Mesothelial cell of epicardium (in vitro differentiated cells): ENCODE data around the gene FHIT. TPM values are rescaled to one million over a fixed set of nuclear protein-coding genes. Genes with fewer than 3 reads are reported as not detected.

Source experiments
- DNase-seq, 2 experiments: peaks; one replicate each; pipeline ENCODE4 v3.0.0; 2021; ENCODE audit warnings: low spot score in 2 of 2; ENCODE audit not compliant: unreplicated experiment in 2 of 2
- H3K27ac Mint-ChIP-seq: 2 replicates; pipeline ENCODE4 v1.8.0; 2021; ENCODE audit warnings: mixed read lengths
- H3K27me3 Mint-ChIP-seq: 2 replicates; pipeline ENCODE4 v1.8.0; 2021; ENCODE audit warnings: low read depth, mixed read lengths
- H3K36me3 Mint-ChIP-seq: 2 replicates; pipeline ENCODE4 v1.8.0; 2021; ENCODE audit warnings: mixed read lengths
- H3K4me1 Mint-ChIP-seq: 2 replicates; pipeline ENCODE4 v1.8.0; 2021; ENCODE audit warnings: mixed read lengths
- H3K4me3 Mint-ChIP-seq: 2 replicates; pipeline ENCODE4 v1.8.0; 2021; ENCODE audit warnings: mild to moderate bottlenecking, moderate library complexity, mixed read lengths
- H3K9me3 Mint-ChIP-seq: 2 replicates; pipeline ENCODE4 v1.8.0; 2021; ENCODE audit warnings: mixed read lengths
- CTCF ChIP-seq: fragments of 200-600 bp; sonication (generic); IDR thresholded peaks from one replicate; pipeline ENCODE4 v1.5.0; 2021; ENCODE audit warnings: antibody characterized with exemption; ENCODE audit not compliant: unreplicated experiment
- total RNA-seq: library from RNA; stranded (reverse); gene quantifications from 3 replicates; pipeline ENCODE4 v1.2.1, GENCODE V29; 2021

FHIT gene
- total RNA-seq, 1 donor from 2014 or later, result 10.7 TPM

GRCh38 chr3:59913645-59914044 is 1337.6 kb downstream of the FHIT start:
- H3K9me3 Mint-ChIP-seq, result no peaks in the 10 kb centered on the region
- no peak for DNase-seq
- no peak overlapping the region for H3K27ac Mint-ChIP-seq
- no peak for TF ChIP-seq CTCF
- H3K4me1 Mint-ChIP-seq, result no peaks in the 10 kb centered on the region
- no peak overlapping the region for H3K4me3 Mint-ChIP-seq
- H3K27me3 Mint-ChIP-seq, result peaks cover 8% of the 10 kb centered on the region
- no peaks in the 10 kb centered on the region for H3K36me3 Mint-ChIP-seq

- Mint-ChIP-seq H3K4me3 (no peak overlapping the region), H3K9me3 (no peaks in the 10 kb centered on the region), H3K4me1 (no peaks in the 10 kb centered on the region), H3K27ac (no peak overlapping the region), H3K36me3 (no peaks in the 10 kb centered on the region), H3K27me3 (peaks cover 10% of the 10 kb centered on the region)
- no peak for DNase-seq
- no peak for TF ChIP-seq CTCF
Observed at GRCh38 chr3:59908701-59909100, 1342.6 kb downstream of the FHIT start.

GRCh38 chr3:59908280-59908679 is 1343.0 kb downstream of the FHIT start:
- no peaks in the 10 kb centered on the region for H3K4me1 Mint-ChIP-seq
- peaks cover 12% of the 10 kb centered on the region for H3K27me3 Mint-ChIP-seq
- H3K36me3 Mint-ChIP-seq, result no peaks in the 10 kb centered on the region
- DNase-seq, result no peak
- H3K27ac Mint-ChIP-seq, result no peak overlapping the region
- no peak overlapping the region for H3K4me3 Mint-ChIP-seq
- H3K9me3 Mint-ChIP-seq, result no peaks in the 10 kb centered on the region
- no peak for TF ChIP-seq CTCF

- Mint-ChIP-seq H3K27me3 (peaks cover 4% of the 10 kb centered on the region), H3K36me3 (no peaks in the 10 kb centered on the region), H3K4me3 (no peak overlapping the region), H3K9me3 (peaks cover 4% of the 10 kb centered on the region), H3K27ac (no peak overlapping the region), H3K4me1 (no peaks in the 10 kb centered on the region)
- DNase-seq, result no peak
- no peak for TF ChIP-seq CTCF
Observed at GRCh38 chr3:59904296-59904695, 1347.0 kb downstream of the FHIT start.

GRCh38 chr3:59899061-59899460 is 1352.2 kb downstream of the FHIT start:
- no peak for DNase-seq
- H3K4me3 Mint-ChIP-seq, result no peak overlapping the region
- H3K4me1 Mint-ChIP-seq, result no peaks in the 10 kb centered on the region
- H3K36me3 Mint-ChIP-seq, result no peaks in the 10 kb centered on the region
- H3K27me3 Mint-ChIP-seq, result peaks cover 25% of the 10 kb centered on the region
- H3K27ac Mint-ChIP-seq, result no peak overlapping the region
- H3K9me3 Mint-ChIP-seq, result peaks cover 4% of the 10 kb centered on the region
- no peak for TF ChIP-seq CTCF

GRCh38 chr3:59895972-59896371 is 1355.3 kb downstream of the FHIT start:
- Mint-ChIP-seq H3K4me3 (no peak overlapping the region), H3K9me3 (no peaks in the 10 kb centered on the region), H3K27me3 (peaks cover 38% of the 10 kb centered on the region), H3K27ac (no peak overlapping the region), H3K36me3 (no peaks in the 10 kb centered on the region), H3K4me1 (no peaks in the 10 kb centered on the region)
- TF ChIP-seq CTCF, result no peak
- no peak for DNase-seq
